Nephron (organoid): ENCODE results near the gene B3GNT8.
A peak's percentile ranks its signal among the peaks of the same experiment; 100 is the strongest.
"Not testable (repeated sequence)": the region's sequence is repeated elsewhere in the genome, so short reads cannot be mapped to it uniquely, and the experiment has no call there.

Experiments
- H3K27ac Mint-ChIP-seq, 3 experiments: 2 replicates each; pipeline ENCODE4 v1.8.0; 2020; ENCODE audit warnings: mixed read lengths in 3 of 3, mild to moderate bottlenecking in 2 of 3, moderate library complexity in 1 of 3
- H3K27me3 Mint-ChIP-seq: 2 replicates; pipeline ENCODE4 v1.8.0; 2021; ENCODE audit warnings: low read depth, mild to moderate bottlenecking, moderate library complexity, mixed read lengths
- H3K36me3 Mint-ChIP-seq: 2 replicates; pipeline ENCODE4 v1.8.0; 2020; ENCODE audit warnings: low read depth, mixed read lengths
- H3K4me1 Mint-ChIP-seq: 2 replicates; pipeline ENCODE4 v1.8.0; 2020; ENCODE audit warnings: mixed read lengths
- H3K4me3 Mint-ChIP-seq, 3 experiments: 2 replicates each; pipeline ENCODE4 v1.8.0; 2020; ENCODE audit warnings: mild to moderate bottlenecking in 3 of 3, mixed read lengths in 3 of 3, moderate library complexity in 2 of 3
- H3K9me3 Mint-ChIP-seq: 2 replicates; pipeline ENCODE4 v1.8.0; 2020; ENCODE audit warnings: mixed read lengths
- TF ChIP-seq, protein P1 (sequence below), 3 experiments: fragments of 200-600 bp; sonication (generic); IDR thresholded peaks; one replicate each; pipeline ENCODE4 v1.5.0; 2021; ENCODE audit warnings: antibody characterized with exemption in 3 of 3; ENCODE audit not compliant: unreplicated experiment in 3 of 3

The B3GNT8 gene, protein sequence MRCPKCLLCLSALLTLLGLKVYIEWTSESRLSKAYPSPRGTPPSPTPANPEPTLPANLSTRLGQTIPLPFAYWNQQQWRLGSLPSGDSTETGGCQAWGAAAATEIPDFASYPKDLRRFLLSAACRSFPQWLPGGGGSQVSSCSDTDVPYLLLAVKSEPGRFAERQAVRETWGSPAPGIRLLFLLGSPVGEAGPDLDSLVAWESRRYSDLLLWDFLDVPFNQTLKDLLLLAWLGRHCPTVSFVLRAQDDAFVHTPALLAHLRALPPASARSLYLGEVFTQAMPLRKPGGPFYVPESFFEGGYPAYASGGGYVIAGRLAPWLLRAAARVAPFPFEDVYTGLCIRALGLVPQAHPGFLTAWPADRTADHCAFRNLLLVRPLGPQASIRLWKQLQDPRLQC

DNA sequence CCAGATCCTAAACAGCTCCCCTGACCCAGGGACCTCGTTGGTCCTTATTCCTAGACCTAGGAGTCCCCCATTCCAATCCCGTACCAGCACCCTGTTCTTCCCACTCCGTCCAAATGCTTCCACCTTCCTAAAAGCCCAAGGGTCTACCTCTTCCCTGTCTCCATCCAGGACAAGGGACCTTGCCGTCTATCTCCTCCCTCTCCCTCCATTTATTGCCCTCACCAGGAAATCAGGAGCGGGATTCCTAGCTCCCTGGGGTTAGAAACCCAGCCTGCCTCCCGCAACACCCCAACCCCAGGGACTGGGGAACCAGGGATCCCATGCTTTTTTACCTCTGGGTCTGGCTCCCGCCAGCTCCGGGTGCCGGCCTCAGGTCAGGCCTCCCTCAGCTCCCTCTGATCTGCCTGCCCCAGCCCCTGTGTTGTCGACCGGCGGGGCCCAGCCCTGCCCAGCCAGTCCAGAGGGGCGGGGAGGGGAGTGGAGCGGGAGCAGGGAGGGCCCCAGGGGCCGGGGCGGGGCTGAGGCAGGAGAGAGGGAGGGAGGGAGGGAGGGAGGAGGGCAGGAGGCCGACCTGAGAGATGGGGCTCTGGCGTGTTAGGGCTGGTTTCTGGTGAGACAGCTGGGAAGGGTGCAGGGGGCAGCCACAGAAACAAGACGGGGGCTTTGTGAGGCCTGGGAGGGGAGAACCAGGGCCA, at the start of gene B3GNT8:
TSS of gene B3GNT8 (minus strand) at position 423 of the 695 bp plus-strand sequence. CDS start 596 bp downstream, outside the sequence.
- Mint-ChIP-seq H3K27me3 (no peaks in the 10 kb centered on the region), H3K4me1 (peaks cover 28% of the 10 kb centered on the region), H3K27ac (peak within 1 kb of the TSS; percentile 70 to 89 (median 88)), H3K9me3 (no peaks in the 10 kb centered on the region), H3K36me3 (peaks cover 20% of the 10 kb centered on the region), H3K4me3 (peak within 1 kb of the TSS; percentile 82 to 84 (median 83))
- TF ChIP-seq, protein P1, sequence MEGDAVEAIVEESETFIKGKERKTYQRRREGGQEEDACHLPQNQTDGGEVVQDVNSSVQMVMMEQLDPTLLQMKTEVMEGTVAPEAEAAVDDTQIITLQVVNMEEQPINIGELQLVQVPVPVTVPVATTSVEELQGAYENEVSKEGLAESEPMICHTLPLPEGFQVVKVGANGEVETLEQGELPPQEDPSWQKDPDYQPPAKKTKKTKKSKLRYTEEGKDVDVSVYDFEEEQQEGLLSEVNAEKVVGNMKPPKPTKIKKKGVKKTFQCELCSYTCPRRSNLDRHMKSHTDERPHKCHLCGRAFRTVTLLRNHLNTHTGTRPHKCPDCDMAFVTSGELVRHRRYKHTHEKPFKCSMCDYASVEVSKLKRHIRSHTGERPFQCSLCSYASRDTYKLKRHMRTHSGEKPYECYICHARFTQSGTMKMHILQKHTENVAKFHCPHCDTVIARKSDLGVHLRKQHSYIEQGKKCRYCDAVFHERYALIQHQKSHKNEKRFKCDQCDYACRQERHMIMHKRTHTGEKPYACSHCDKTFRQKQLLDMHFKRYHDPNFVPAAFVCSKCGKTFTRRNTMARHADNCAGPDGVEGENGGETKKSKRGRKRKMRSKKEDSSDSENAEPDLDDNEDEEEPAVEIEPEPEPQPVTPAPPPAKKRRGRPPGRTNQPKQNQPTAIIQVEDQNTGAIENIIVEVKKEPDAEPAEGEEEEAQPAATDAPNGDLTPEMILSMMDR (IDR thresholded peaks at IDR 0.05; ENCODE audit: unreplicated experiment in 3 of 3) = no peak

DNA sequence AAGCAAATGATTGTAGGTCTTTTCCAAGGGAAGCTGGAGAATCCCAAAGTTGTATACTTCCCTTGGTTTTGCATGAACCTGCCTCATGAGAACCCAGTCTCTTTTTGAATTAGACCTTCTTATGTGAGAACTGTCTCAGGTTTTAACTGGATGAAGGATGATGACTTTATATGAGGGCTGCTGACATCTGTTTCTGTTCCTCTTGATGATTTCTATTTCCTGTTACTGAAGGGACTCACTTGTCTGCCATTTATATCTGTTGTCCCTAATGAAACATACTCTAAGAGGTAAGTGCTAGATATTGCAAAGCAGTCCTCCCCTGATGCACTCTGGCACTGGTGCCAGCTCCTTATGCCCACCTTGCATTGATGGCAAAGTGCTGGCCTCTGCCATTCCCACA, 49.4 kb upstream of the B3GNT8 start:
- Mint-ChIP-seq H3K4me1 (no peaks in the 10 kb centered on the region), H3K4me3 (no peak overlapping the region), H3K9me3 (peaks cover 5% of the 10 kb centered on the region)

DNA sequence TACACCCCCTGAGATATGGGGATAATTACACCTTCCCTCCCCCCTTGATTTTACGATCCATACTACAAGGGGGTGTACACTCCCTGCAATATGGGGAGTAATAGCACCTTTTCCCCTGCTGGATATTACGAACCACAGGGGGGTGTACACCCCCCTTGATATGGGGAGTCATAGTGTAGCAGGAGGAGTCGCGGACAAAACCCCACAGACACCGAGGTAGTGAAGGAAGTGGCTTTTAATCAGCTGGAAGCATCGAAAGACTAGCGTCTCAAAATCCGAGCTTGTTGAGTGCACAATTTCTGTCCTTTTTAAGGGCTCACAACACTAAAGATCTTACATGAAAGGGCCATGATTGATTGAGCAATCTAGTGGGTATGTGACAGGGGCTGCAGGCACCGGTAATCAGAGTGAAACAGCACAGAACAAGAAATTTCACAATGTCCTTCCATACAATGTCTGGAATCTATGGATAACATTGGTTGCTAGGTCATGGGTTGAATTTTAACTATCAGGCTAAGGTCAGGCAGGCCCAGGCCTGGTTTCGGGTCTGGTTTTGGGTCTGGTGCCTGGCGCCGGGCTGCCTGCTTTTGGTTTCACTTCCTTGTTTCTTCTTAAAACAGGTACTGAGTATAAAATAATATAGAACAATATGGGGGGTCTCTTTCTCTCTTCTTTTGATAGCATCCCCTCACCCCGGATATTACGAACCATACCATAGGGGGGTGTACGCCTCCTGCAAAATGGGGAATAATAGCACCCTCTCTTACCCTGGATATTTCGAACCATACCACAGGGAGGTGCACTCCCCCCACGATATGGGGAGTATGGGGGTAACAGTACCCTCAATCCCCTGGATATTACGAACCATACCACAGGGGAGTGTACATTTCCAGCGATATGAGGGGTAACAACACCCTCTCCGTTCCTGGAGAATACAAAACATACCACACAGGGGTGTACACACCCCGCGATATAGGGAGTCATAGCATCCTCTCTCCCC, 36.4 kb upstream of the B3GNT8 start:
- not testable (repeated sequence) for H3K4me1 Mint-ChIP-seq, H3K27ac Mint-ChIP-seq, H3K9me3 Mint-ChIP-seq, H3K4me3 Mint-ChIP-seq, H3K36me3 Mint-ChIP-seq
- H3K27me3 Mint-ChIP-seq = peaks cover 36% of the 10 kb centered on the region

More for the DNA sequence above, 49.4 kb upstream of the B3GNT8 start:
- Mint-ChIP-seq H3K36me3 (no peaks in the 10 kb centered on the region), H3K27ac (no peak overlapping the region), H3K27me3 (peaks cover 17% of the 10 kb centered on the region)
- TF ChIP-seq, protein P1 (IDR thresholded peaks at IDR 0.05; ENCODE audit: unreplicated experiment in 3 of 3) = no peak

DNA sequence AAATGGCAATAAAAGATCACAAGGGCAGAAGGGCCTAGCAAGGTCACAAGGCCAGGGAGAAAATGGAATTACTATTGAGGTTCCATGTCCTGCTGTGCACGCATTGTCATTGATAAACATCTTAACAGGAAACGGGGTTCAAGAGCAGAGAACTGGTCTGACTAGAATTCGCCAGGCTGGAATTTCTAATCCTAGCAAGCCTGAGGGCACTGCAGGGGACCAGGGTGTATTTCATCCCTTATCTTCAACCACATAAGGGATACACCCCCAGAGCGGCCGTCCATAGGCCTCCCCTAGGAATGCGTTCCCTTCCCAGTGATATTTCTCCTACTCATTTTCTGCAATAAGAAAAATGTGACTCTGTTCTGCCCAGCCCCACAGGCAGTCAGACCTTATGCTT, 35.3 kb upstream of the B3GNT8 start:
- H3K4me1 Mint-ChIP-seq = no peaks in the 10 kb centered on the region
- H3K27me3 Mint-ChIP-seq = peaks cover 40% of the 10 kb centered on the region
- no peaks in the 10 kb centered on the region for H3K36me3 Mint-ChIP-seq
- TF ChIP-seq, protein P1 (IDR thresholded peaks at IDR 0.05; ENCODE audit: unreplicated experiment in 3 of 3) = no peak
- H3K27ac Mint-ChIP-seq = no peak overlapping the region
- peaks cover 7% of the 10 kb centered on the region for H3K9me3 Mint-ChIP-seq
- no peak overlapping the region for H3K4me3 Mint-ChIP-seq

DNA sequence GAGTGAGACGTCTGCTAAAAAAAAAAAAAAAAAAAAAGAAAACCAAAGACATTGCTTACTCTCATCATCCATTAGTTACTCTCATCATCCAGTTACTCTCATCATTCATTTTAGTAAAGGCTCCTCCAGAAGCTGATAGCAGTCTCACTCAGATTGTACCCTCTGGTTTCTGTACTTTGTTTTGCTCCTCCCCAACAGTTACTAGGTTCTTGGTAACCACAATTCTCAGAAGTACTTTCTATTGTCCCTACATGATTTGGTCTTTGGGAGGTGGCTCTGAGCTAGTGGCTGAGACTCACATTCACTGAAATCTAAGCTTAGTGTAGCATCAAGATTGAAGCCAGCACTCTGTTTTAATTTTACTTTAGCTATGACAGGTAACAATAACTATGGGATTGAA, 30.1 kb upstream of the B3GNT8 start:
- TF ChIP-seq, protein P1 (IDR thresholded peaks at IDR 0.05; ENCODE audit: unreplicated experiment in 3 of 3) = no peak
- H3K27me3 Mint-ChIP-seq = peaks cover 57% of the 10 kb centered on the region
- no peak overlapping the region for H3K4me3 Mint-ChIP-seq

More for the DNA sequence above, 30.1 kb upstream of the B3GNT8 start:
- H3K27ac Mint-ChIP-seq = peak overlapping the region in 1 of 3 experiments; percentile 89
- H3K4me1 Mint-ChIP-seq = peaks cover 6% of the 10 kb centered on the region
- H3K9me3 Mint-ChIP-seq = peaks cover 2% of the 10 kb centered on the region
- H3K36me3 Mint-ChIP-seq = no peaks in the 10 kb centered on the region
